Nasal cavity respiratory epithelium epithelial cell of viscerocranial mucosa (primary cell): ENCODE measurements around the gene CNIH4. TPM values are rescaled to one million over a fixed set of nuclear protein-coding genes. Genes with fewer than 3 reads are reported as not detected.

Source experiments
- total RNA-seq: library from RNA; depleted of rRNA; stranded (reverse); fragments of >200 nt; gene quantifications from 2 replicates; pipeline ENCODE4 v1.2.3, GENCODE V29; 2014

CNIH4 gene
- 110 and 128 TPM in 2 replicates for total RNA-seq

GRCh38 chr1:224356685-224357625 lies at the start of gene CNIH4:
Gene CNIH4, plus strand, starts transcription at chr1:224356879. Its CDS starts 46 bp downstream, at chr1:224356925.

GRCh38 chr1:224329842-224330753 lies 26.6 kb upstream of the CNIH4 start, which contains the start of gene NVL:
Gene NVL, minus strand, starts transcription at chr1:224330172. Its CDS starts 45 bp downstream, at chr1:224330127.

Other genes starting within 250 kb of the CNIH4 start
- gene FBXO28, start 242.8 kb upstream of the CNIH4 start, total RNA-seq, result 50.2 and 56.5 TPM in 2 replicates
- gene DEGS1, start 173.6 kb upstream of the CNIH4 start, total RNA-seq, result 38.8 and 44.8 TPM in 2 replicates
- 25.3 and 31.5 TPM in 2 replicates for gene NVL, start 26.7 kb upstream of the CNIH4 start, total RNA-seq
- 50.9 and 128 TPM in 2 replicates for gene WDR26, start 77.9 kb downstream of the CNIH4 start, total RNA-seq